Measurements from ENCODE around the gene CYP2J2.
"Not testable (repeated sequence)": the region's sequence is repeated elsewhere in the genome, so short reads cannot be mapped to it uniquely, and the experiment has no call there.

The CYP2J2 gene

GRCh38 chr1:59917785-59918180, 8.8 kb downstream of the CYP2J2 start:
- no peak for DNase-seq

- no peak for DNase-seq
Measured at GRCh38 chr1:59917026-59917784, 9.4 kb downstream of the CYP2J2 start.

GRCh38 chr1:59915516-59915915, 11.1 kb downstream of the CYP2J2 start:
- no peak for DNase-seq

- not testable (repeated sequence) for DNase-seq
Measured at GRCh38 chr1:59914791-59915286, 11.7 kb downstream of the CYP2J2 start.

- no peak for DNase-seq
Measured at GRCh38 chr1:59908682-59909081, 17.9 kb downstream of the CYP2J2 start.

GRCh38 chr1:59908084-59908483, 18.5 kb downstream of the CYP2J2 start:
- no peak for DNase-seq

GRCh38 chr1:59906931-59907330, 19.6 kb downstream of the CYP2J2 start:
- DNase-seq: no peak

GRCh38 chr1:59903141-59903754, 23.3 kb downstream of the CYP2J2 start:
- DNase-seq: no peak

GRCh38 chr1:59901770-59902388, 24.7 kb downstream of the CYP2J2 start:
- no peak for DNase-seq

- no peak for DNase-seq
Measured at GRCh38 chr1:59900640-59901039, 25.9 kb downstream of the CYP2J2 start.

GRCh38 chr1:59898927-59899326, 27.6 kb downstream of the CYP2J2 start:
- DNase-seq: no peak

- no peak for DNase-seq
Measured at GRCh38 chr1:59897165-59897564, 29.4 kb downstream of the CYP2J2 start.

- DNase-seq: no peak
Measured at GRCh38 chr1:59892841-59893811, 33.4 kb downstream of the CYP2J2 start.

GRCh38 chr1:59885160-59885832, 41.3 kb downstream of the CYP2J2 start:
- no peak for DNase-seq

GRCh38 chr1:59880735-59881134, 45.8 kb downstream of the CYP2J2 start:
- no peak for DNase-seq

GRCh38 chr1:59879996-59880505, 46.5 kb downstream of the CYP2J2 start:
- no peak for DNase-seq

- DNase-seq: no peak
Measured at GRCh38 chr1:59879574-59879973, 47.0 kb downstream of the CYP2J2 start.

- DNase-seq: no peak
Measured at GRCh38 chr1:59878370-59878769, 48.2 kb downstream of the CYP2J2 start.

- no peak for DNase-seq
Measured at GRCh38 chr1:59877108-59877682, 49.4 kb downstream of the CYP2J2 start.

GRCh38 chr1:59871746-59872145, 54.8 kb downstream of the CYP2J2 start:
- DNase-seq: no peak

- DNase-seq: no peak
Measured at GRCh38 chr1:59866462-59866861, 60.1 kb downstream of the CYP2J2 start.
